ENCODE data around the gene MARCHF2.

MARCHF2 gene

GRCh38 chr19:8395621-8396082 lies 17.5 kb upstream of the MARCHF2 start:
- no peak overlapping the region for H3K4me2 ChIP-seq (ENCODE audit: low read length)
- H3K9me3 ChIP-seq (ENCODE audit: low read length) = no peaks in the 10 kb centered on the region
- H3K9ac ChIP-seq (ENCODE audit: low read length) = no peak overlapping the region
- no peaks in the 10 kb centered on the region for H4K20me1 ChIP-seq (ENCODE audit: insufficient read depth, low read length)
- H3K4me3 ChIP-seq (ENCODE audit: low read depth, low read length, poor library complexity, severe bottlenecking) = no peak overlapping the region
- H3K27me3 ChIP-seq (ENCODE audit: insufficient read depth, low read length) = no peaks in the 10 kb centered on the region
- H3F3A ChIP-seq (ENCODE audit: insufficient read depth, low read length) = no peaks in the 10 kb centered on the region; the same call in 1 of the 2 replicates
- peaks cover 17% of the 10 kb centered on the region for H3K4me1 ChIP-seq (ENCODE audit: insufficient read depth, low read length, severe bottlenecking)
- no peaks in the 10 kb centered on the region for H3K9me2 ChIP-seq (ENCODE audit: low read depth, low read length)
- H3K79me2 ChIP-seq (ENCODE audit: insufficient read depth, low read length) = 0 out of 2 replicates have a peak, but pooled peaks cover 3% of the 10 kb centered on the region
- peaks cover 5% of the 10 kb centered on the region; the same call in 1 of the 2 replicates for H3K36me3 ChIP-seq (ENCODE audit: insufficient read depth, low read length)
- no peak overlapping the region for H3K27ac ChIP-seq (ENCODE audit: low read depth, low read length, poor library complexity, severe bottlenecking)
- H2AFZ ChIP-seq (ENCODE audit: low read length) = no peak overlapping the region
- TF ChIP-seq EZH2 (IDR thresholded peaks at IDR 0.05; ENCODE audit: borderline replicate concordance, low read length) = no peak
- no peak for TF ChIP-seq CTCF (IDR thresholded peaks at IDR 0.05; ENCODE audit: low read length)

- peaks cover 5% of the 10 kb centered on the region; the same call in 1 of the 2 replicates for H3K36me3 ChIP-seq (ENCODE audit: insufficient read depth, low read length)
- peaks cover 13% of the 10 kb centered on the region for H3K4me1 ChIP-seq (ENCODE audit: insufficient read depth, low read length, severe bottlenecking)
- no peak overlapping the region for H2AFZ ChIP-seq (ENCODE audit: low read length)
- 0 out of 2 replicates have a peak, but pooled peaks cover 3% of the 10 kb centered on the region for H3K79me2 ChIP-seq (ENCODE audit: insufficient read depth, low read length)
- TF ChIP-seq EZH2 (IDR thresholded peaks at IDR 0.05; ENCODE audit: borderline replicate concordance, low read length) = no peak
- TF ChIP-seq CTCF (IDR thresholded peaks at IDR 0.05; ENCODE audit: low read length) = no peak
- no peaks in the 10 kb centered on the region; the same call in 1 of the 2 replicates for H3F3A ChIP-seq (ENCODE audit: insufficient read depth, low read length)
- H3K9me3 ChIP-seq (ENCODE audit: low read length) = no peaks in the 10 kb centered on the region
- no peak overlapping the region for H3K9ac ChIP-seq (ENCODE audit: low read length)
- no peaks in the 10 kb centered on the region for H4K20me1 ChIP-seq (ENCODE audit: insufficient read depth, low read length)
- no peaks in the 10 kb centered on the region for H3K27me3 ChIP-seq (ENCODE audit: insufficient read depth, low read length)
- H3K4me2 ChIP-seq (ENCODE audit: low read length) = no peak overlapping the region
- H3K4me3 ChIP-seq (ENCODE audit: low read depth, low read length, poor library complexity, severe bottlenecking) = no peak overlapping the region
- H3K27ac ChIP-seq (ENCODE audit: low read depth, low read length, poor library complexity, severe bottlenecking) = no peak overlapping the region
- H3K9me2 ChIP-seq (ENCODE audit: low read depth, low read length) = no peaks in the 10 kb centered on the region
Measured at GRCh38 chr19:8396185-8396562, 16.9 kb upstream of the MARCHF2 start.

- Histone ChIP-seq H3K27ac (ENCODE audit: low read depth, low read length, poor library complexity, severe bottlenecking) (no peak overlapping the region), H3K4me2 (ENCODE audit: low read length) (no peak overlapping the region; the same call in 1 of the 2 replicates), H4K20me1 (ENCODE audit: insufficient read depth, low read length) (no peaks in the 10 kb centered on the region), H3K27me3 (ENCODE audit: insufficient read depth, low read length) (no peaks in the 10 kb centered on the region), H3K9me3 (ENCODE audit: low read length) (no peaks in the 10 kb centered on the region), H3K36me3 (ENCODE audit: insufficient read depth, low read length) (peaks cover 5% of the 10 kb centered on the region; the same call in 1 of the 2 replicates), H3F3A (ENCODE audit: insufficient read depth, low read length) (no peaks in the 10 kb centered on the region; the same call in 1 of the 2 replicates), H3K9ac (ENCODE audit: low read length) (no peak overlapping the region), H3K4me3 (ENCODE audit: low read depth, low read length, poor library complexity, severe bottlenecking) (no peak overlapping the region), H3K4me1 (ENCODE audit: insufficient read depth, low read length, severe bottlenecking) (peaks cover 8% of the 10 kb centered on the region), H3K79me2 (ENCODE audit: insufficient read depth, low read length) (0 out of 2 replicates have a peak, but pooled peaks cover 3% of the 10 kb centered on the region), H3K9me2 (ENCODE audit: low read depth, low read length) (no peaks in the 10 kb centered on the region), H2AFZ (ENCODE audit: low read length) (no peak overlapping the region)
- no peak for TF ChIP-seq EZH2 (IDR thresholded peaks at IDR 0.05; ENCODE audit: borderline replicate concordance, low read length)
- TF ChIP-seq CTCF (IDR thresholded peaks at IDR 0.05; ENCODE audit: low read length) = peak; percentile 79
Measured at GRCh38 chr19:8396563-8397203, 16.4 kb upstream of the MARCHF2 start.
